ENCODE measurements around the gene SUMO2. TPM values are rescaled to one million over a fixed set of nuclear protein-coding genes. Genes with fewer than 3 reads are reported as not detected.

SUMO2 gene
- total RNA-seq, 1 experiment from 2014 or later = 616 TPM

GRCh38 chr17:75188614-75189013 is 5.9 kb upstream of the SUMO2 start:
- no peak for DNase-seq (ENCODE audit: low read depth, low spot score)
- Histone ChIP-seq H3K36me3 (ENCODE audit: control insufficient read depth, insufficient read depth, low read length) (no peaks in the 10 kb centered on the region), H3K27me3 (ENCODE audit: control insufficient read depth, insufficient read depth, low read length) (no peaks in the 10 kb centered on the region), H3K4me1 (ENCODE audit: control insufficient read depth, insufficient read depth, low read length) (no peaks in the 10 kb centered on the region), H3K4me3 (ENCODE audit: low read depth in 2 of 2, low read length in 2 of 2) (no peak overlapping the region), H3K9me3 (ENCODE audit: control insufficient read depth, insufficient read depth, low read depth, low read length) (no peaks in the 10 kb centered on the region), H3K27ac (ENCODE audit: low read length) (no peak overlapping the region)
- POLR2A ChIA-PET = no interaction called here
- TF ChIP-seq REST (IDR thresholded peaks at IDR 0.05; ENCODE audit: insufficient read depth in 1 of 2, low read depth in 2 of 2, low read length in 1 of 2) = no peak
- TF ChIP-seq SIN3A (IDR thresholded peaks at IDR 0.05; ENCODE audit: borderline replicate concordance, insufficient read depth, low read depth, low read length) = no peak
- TF ChIP-seq POLR2AphosphoS5 (IDR thresholded peaks at IDR 0.05; ENCODE audit: low read depth, low read length) = no peak
- TF ChIP-seq TCF7L2 (IDR thresholded peaks at IDR 0.05; ENCODE audit: low read depth, low read length) = no peak
- TF ChIP-seq CTCF (IDR thresholded peaks at IDR 0.05) = no peak
- intact Hi-C loops (cut with micrococcal nuclease; ENCODE audit: unreplicated experiment) = no loop called here
- no TSS peak for BruUV-seq (replicated peaks)
- CTCF ChIA-PET = interaction anchor here (0.8 to 0.9 kb wide), 2 partner anchors 15 to 58 kb away, joined by 3 to 4 read pairs; no protein-coding TSS in a partner anchor
- in situ Hi-C loops (cut with HindIII; ENCODE audit: low pct_unique_long_range_greater_than_20kb, low sequenced_read_pairs) = no loop called here
- no peak for ATAC-seq

GRCh38 chr17:75183999-75184884 is 1.5 kb upstream of the SUMO2 start:
- TF ChIP-seq POLR2AphosphoS5 (IDR thresholded peaks at IDR 0.05; ENCODE audit: low read depth, low read length) = no peak
- no peak for TF ChIP-seq CTCF (IDR thresholded peaks at IDR 0.05)
- TF ChIP-seq SIN3A (IDR thresholded peaks at IDR 0.05; ENCODE audit: borderline replicate concordance, insufficient read depth, low read depth, low read length) = no peak
- no peak for TF ChIP-seq REST (IDR thresholded peaks at IDR 0.05; ENCODE audit: insufficient read depth in 1 of 2, low read depth in 2 of 2, low read length in 1 of 2)
- no peak for TF ChIP-seq TCF7L2 (IDR thresholded peaks at IDR 0.05; ENCODE audit: low read depth, low read length)
- ChIA-PET POLR2A (interaction anchor here (0.6 to 0.9 kb wide), 3 partner anchors 9 to 36 kb away, joined by 5 to 10 read pairs (median 5); no protein-coding TSS in a partner anchor), CTCF (interaction anchor here (0.5 to 1.5 kb wide), 2 partner anchors 17 to 822 kb away, joined by 3 to 4 read pairs; no protein-coding TSS in a partner anchor)
- H3K4me3 ChIP-seq (ENCODE audit: low read depth in 2 of 2, low read length in 2 of 2) = no peak overlapping the region
- intact Hi-C loops (cut with micrococcal nuclease; ENCODE audit: unreplicated experiment) = no loop called here
- no peaks in the 10 kb centered on the region for H3K27me3 ChIP-seq (ENCODE audit: control insufficient read depth, insufficient read depth, low read length)
- no peaks in the 10 kb centered on the region for H3K9me3 ChIP-seq (ENCODE audit: control insufficient read depth, insufficient read depth, low read depth, low read length)
- H3K36me3 ChIP-seq (ENCODE audit: control insufficient read depth, insufficient read depth, low read length) = peaks cover 15% of the 10 kb centered on the region
- DNase-seq (ENCODE audit: low read depth, low spot score) (no peak), ATAC-seq (no peak)
- H3K27ac ChIP-seq (ENCODE audit: low read length) = no peak overlapping the region
- no TSS peak for BruUV-seq (replicated peaks)
- H3K4me1 ChIP-seq (ENCODE audit: control insufficient read depth, insufficient read depth, low read length) = no peaks in the 10 kb centered on the region; the same call in 1 of the 2 replicates
- in situ Hi-C loops (cut with HindIII; ENCODE audit: low pct_unique_long_range_greater_than_20kb, low sequenced_read_pairs) = no loop called here
